H9 (cell line): ENCODE measurements around the gene BSG. TPM values are rescaled to one million over a fixed set of nuclear protein-coding genes. Genes with fewer than 3 reads are reported as not detected.
A peak's percentile ranks its signal among the peaks of the same experiment; 100 is the strongest.

ENCODE experiments used
- DNase-seq: peaks from one replicate; pipeline ENCODE4 v3.0.0-alpha.2; 2017
- H2AFZ ChIP-seq: one replicate; pipeline ENCODE4 v1.6.1; 2013; ENCODE audit warnings: mild to moderate bottlenecking, low read length, control low read depth, moderate library complexity
- H2AK5ac ChIP-seq: 2 replicates; pipeline ENCODE4 v1.6.1; 2013; ENCODE audit warnings: low read length, control low read depth, mixed read lengths; ENCODE audit not compliant: insufficient read length
- H2BK120ac ChIP-seq: one replicate; pipeline ENCODE4 v1.6.1; 2013; ENCODE audit warnings: low read depth, mild to moderate bottlenecking, low read length, control low read depth, inconsistent platforms; ENCODE audit not compliant: poor library complexity, severe bottlenecking
- H2BK12ac ChIP-seq: 2 replicates; pipeline ENCODE4 v1.6.1; 2013; ENCODE audit warnings: low read length, control low read depth, mixed read lengths, low read depth; ENCODE audit not compliant: insufficient read length
- H2BK15ac ChIP-seq: 2 replicates; pipeline ENCODE4 v1.6.1; 2013; ENCODE audit warnings: low read depth, low read length, control low read depth
- H2BK20ac ChIP-seq: one replicate; pipeline ENCODE4 v1.6.1; 2013; ENCODE audit warnings: low read depth, mild to moderate bottlenecking, low read length, control low read depth, inconsistent platforms; ENCODE audit not compliant: poor library complexity, severe bottlenecking
- H2BK5ac ChIP-seq: 2 replicates; pipeline ENCODE4 v1.6.1; 2013; ENCODE audit warnings: low read length, control low read depth, mixed read lengths; ENCODE audit not compliant: insufficient read length
- H3K14ac ChIP-seq: 2 replicates; pipeline ENCODE4 v1.6.1; 2013; ENCODE audit warnings: low read length, control low read depth; ENCODE audit not compliant: insufficient read depth
- H3K18ac ChIP-seq: 2 replicates; pipeline ENCODE4 v1.6.1; 2013; ENCODE audit warnings: low read depth, mild to moderate bottlenecking, mixed read lengths, low read length, control low read depth; ENCODE audit not compliant: insufficient read length
- H3K23ac ChIP-seq: 2 replicates; pipeline ENCODE4 v1.6.1; 2013; ENCODE audit warnings: low read length, control low read depth, mixed read lengths, low read depth; ENCODE audit not compliant: insufficient read length
- H3K23me2 ChIP-seq: 2 replicates; pipeline ENCODE4 v1.6.1; 2013; ENCODE audit warnings: low read depth, mild to moderate bottlenecking, mixed read lengths, low read length, control low read depth; ENCODE audit not compliant: insufficient read length, poor library complexity, severe bottlenecking
- H3K27ac ChIP-seq: 2 replicates; pipeline ENCODE4 v1.5.1; 2013; ENCODE audit warnings: low read length, control low read depth, mixed read lengths, low read depth; ENCODE audit not compliant: insufficient read length
- H3K27me3 ChIP-seq: 2 replicates; pipeline ENCODE4 v1.6.1; 2013; ENCODE audit warnings: low read length, control low read depth, inconsistent platforms; ENCODE audit not compliant: insufficient read depth
- H3K4ac ChIP-seq: 2 replicates; pipeline ENCODE4 v1.6.1; 2013; ENCODE audit warnings: low read depth, mild to moderate bottlenecking, control low read depth, inconsistent platforms, low read length, moderate library complexity
- H3K4me1 ChIP-seq: 2 replicates; pipeline ENCODE4 v1.6.1; 2013; ENCODE audit warnings: low read length, control low read depth, inconsistent platforms; ENCODE audit not compliant: insufficient read depth
- H3K4me2 ChIP-seq: 2 replicates; pipeline ENCODE4 v1.6.1; 2013; ENCODE audit warnings: low read length, control low read depth, mixed read lengths; ENCODE audit not compliant: insufficient read length, insufficient read depth
- H3K56ac ChIP-seq: 2 replicates; pipeline ENCODE4 v1.6.1; 2013; ENCODE audit warnings: low read depth, mild to moderate bottlenecking, mixed read lengths, low read length, control low read depth; ENCODE audit not compliant: insufficient read length
- H3K79me1 ChIP-seq: 2 replicates; pipeline ENCODE4 v1.6.1; 2013; ENCODE audit warnings: low read depth, mild to moderate bottlenecking, moderate library complexity, low read length, control low read depth, inconsistent platforms; ENCODE audit not compliant: insufficient read depth, poor library complexity, severe bottlenecking
- H3K79me2 ChIP-seq: 2 replicates; pipeline ENCODE4 v1.6.1; 2013; ENCODE audit warnings: low read length, control low read depth, inconsistent platforms; ENCODE audit not compliant: insufficient read depth
- H3K9ac ChIP-seq: 2 replicates; pipeline ENCODE4 v1.6.1; 2013; ENCODE audit warnings: low read length, control low read depth, mixed read lengths; ENCODE audit not compliant: insufficient read length; ENCODE audit errors: extremely low read depth
- H3K9me3 ChIP-seq: one replicate; pipeline ENCODE4 v1.6.1; 2013; ENCODE audit warnings: low read depth, low read length, inconsistent platforms; ENCODE audit not compliant: control insufficient read depth
- H3T11ph ChIP-seq: one replicate; pipeline ENCODE4 v1.6.1; 2013; ENCODE audit warnings: mild to moderate bottlenecking, low read length, control low read depth, inconsistent platforms
- H4K20me1 ChIP-seq: one replicate; pipeline ENCODE4 v1.6.1; 2013; ENCODE audit not compliant: control insufficient read depth, insufficient read length, insufficient read depth
- H4K5ac ChIP-seq: 2 replicates; pipeline ENCODE4 v1.6.1; 2013; ENCODE audit warnings: low read depth, mild to moderate bottlenecking, mixed read lengths, low read length, control low read depth; ENCODE audit not compliant: insufficient read length
- H4K8ac ChIP-seq: replicated peaks from 2 replicates; pipeline ENCODE4 v1.6.1; 2013; ENCODE audit warnings: low read length, control low read depth, mixed read lengths, low read depth; ENCODE audit not compliant: insufficient read length
- H4K91ac ChIP-seq: 2 replicates; pipeline ENCODE4 v1.6.1; 2013; ENCODE audit warnings: low read depth, mild to moderate bottlenecking, moderate library complexity, mixed read lengths, low read length, control low read depth; ENCODE audit not compliant: insufficient read length
- H3K27ac Mint-ChIP-seq, 3 experiments: 2 replicates in 2 of 3; 3 replicates in 1 of 3; pipeline ENCODE4 v1.8.0; 2020 to 2021; ENCODE audit warnings: mixed read lengths in 3 of 3, mild to moderate bottlenecking in 1 of 3, moderate library complexity in 1 of 3
- H3K27me3 Mint-ChIP-seq: 2 replicates; pipeline ENCODE4 v1.8.0; 2021; ENCODE audit warnings: low read depth, mild to moderate bottlenecking, moderate library complexity, mixed read lengths
- H3K36me3 Mint-ChIP-seq, 3 experiments: 2 replicates in 2 of 3; 3 replicates in 1 of 3; pipeline ENCODE4 v1.8.0; 2020 to 2021; ENCODE audit warnings: low read depth in 3 of 3, mixed read lengths in 3 of 3; ENCODE audit not compliant: insufficient read depth in 1 of 3
- H3K4me1 Mint-ChIP-seq, 2 experiments: 2 replicates each; pipeline ENCODE4 v1.8.0; 2020; ENCODE audit warnings: mixed read lengths in 2 of 2
- H3K4me3 Mint-ChIP-seq, 2 experiments: 2 replicates in 1 of 2; 3 replicates in 1 of 2; pipeline ENCODE4 v1.8.0; 2020 to 2021; ENCODE audit warnings: mild to moderate bottlenecking in 2 of 2, mixed read lengths in 2 of 2, moderate library complexity in 1 of 2
- H3K9me3 Mint-ChIP-seq, 2 experiments: 2 replicates in 1 of 2; 3 replicates in 1 of 2; pipeline ENCODE4 v1.8.0; 2020; ENCODE audit warnings: mild to moderate bottlenecking in 2 of 2, mixed read lengths in 2 of 2, moderate library complexity in 1 of 2
- WGBS: extraction: QIAGEN DNeasy Blood & Tissue Kit; methylation state at CpG from one replicate; pipeline ENCODE4 v1.1.7; 2013; ENCODE audit warnings: missing lambda C conversion rate, low lambda C conversion rate, mixed read lengths; ENCODE audit not compliant: insufficient read length; ENCODE audit errors: extremely low coverage; 5-methylcytosine and 5-hydroxymethylcytosine counted together
- total RNA-seq: library from RNA; stranded (reverse); gene quantifications from 2 replicates; pipeline ENCODE4 v1.2.1, GENCODE V29; 2021
- TF ChIP-seq, protein P1 (sequence below): fragments of 200-600 bp; sonication (generic); conservative IDR thresholded peaks from 3 replicates; pipeline ENCODE4 v1.8.0; 2021; ENCODE audit warnings: antibody characterized with exemption, mild to moderate bottlenecking

The BSG gene
- total RNA-seq, 1 experiment from 2014 or later: 715 TPM

DNA sequence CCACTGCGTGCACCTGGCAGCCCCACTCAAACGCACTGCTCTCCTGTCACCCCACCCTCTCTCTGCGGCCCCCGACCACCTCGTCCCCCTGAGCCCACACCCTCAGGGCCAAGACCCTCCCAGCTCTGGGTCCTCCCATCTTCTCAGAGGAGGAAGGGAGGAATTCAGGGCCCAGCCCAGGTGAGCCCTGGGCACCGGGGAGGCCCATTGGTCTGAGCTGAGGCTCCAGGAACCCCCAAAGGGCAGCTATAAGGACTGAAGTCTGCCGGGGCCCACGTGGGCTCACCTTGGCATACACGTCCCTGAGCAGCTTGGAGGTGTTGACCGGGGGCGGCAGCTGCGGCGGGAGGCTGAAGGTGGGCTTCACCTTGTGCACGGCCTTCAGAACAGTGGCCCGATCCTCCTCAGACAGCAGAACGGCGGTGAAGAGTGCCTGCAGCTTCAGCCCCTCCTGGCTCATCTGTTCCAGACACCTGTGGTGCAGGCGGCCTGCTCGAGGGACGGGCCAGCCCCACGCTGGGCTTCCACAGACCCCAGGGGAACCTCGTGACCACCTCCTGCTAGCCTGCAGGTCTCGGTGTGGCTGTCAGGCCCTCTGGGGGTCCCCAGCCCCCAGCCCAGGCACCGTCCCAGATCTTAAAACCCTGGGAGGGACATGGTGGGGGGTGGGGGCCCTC, 52.2 kb downstream of the BSG start:
- Histone ChIP-seq H2BK12ac (no peak overlapping the region), H2AFZ (no peak overlapping the region), H4K20me1 (no peaks in the 10 kb centered on the region), H2BK5ac (no peak overlapping the region), H3K9ac (no peak overlapping the region), H3K18ac (no peak overlapping the region), H3K56ac (no peak overlapping the region), H2AK5ac (no peak overlapping the region), H3K4me2 (no peak overlapping the region), H3K27ac (no peak overlapping the region), H3K23ac (no peak overlapping the region), H4K91ac (no peak overlapping the region), H3T11ph (no peak overlapping the region), H4K5ac (no peak overlapping the region), H2BK20ac (no peak overlapping the region), H3K4ac (no peak overlapping the region), H2BK15ac (no peak overlapping the region), H4K8ac (no peak overlapping the region), H3K27me3 (no peaks in the 10 kb centered on the region), H3K23me2 (no peaks in the 10 kb centered on the region), H3K79me2 (no peaks in the 10 kb centered on the region), H3K4me1 (no peaks in the 10 kb centered on the region), H3K79me1 (peaks cover 5% of the 10 kb centered on the region), H3K14ac (no peak overlapping the region), H2BK120ac (no peak overlapping the region), H3K9me3 (no peaks in the 10 kb centered on the region)
- WGBS: no CpG with 5 or more reads among the region's 24 CpGs
- Mint-ChIP-seq H3K27me3 (no peaks in the 10 kb centered on the region), H3K27ac (peak overlapping the region in 1 of 3 experiments; percentile 61; a peak in 1 of 7 replicates), H3K9me3 (no peaks in the 10 kb centered on the region), H3K36me3 (peaks cover 25 to 52% (median 45%) of the 10 kb centered on the region in 3 experiments; a peak in 6 of 7 replicates), H3K4me3 (no peak overlapping the region), H3K4me1 (0 out of 4 replicates have a peak, but pooled peaks cover 0 to 2% of the 10 kb centered on the region in 2 experiments)
- TF ChIP-seq, protein P1, sequence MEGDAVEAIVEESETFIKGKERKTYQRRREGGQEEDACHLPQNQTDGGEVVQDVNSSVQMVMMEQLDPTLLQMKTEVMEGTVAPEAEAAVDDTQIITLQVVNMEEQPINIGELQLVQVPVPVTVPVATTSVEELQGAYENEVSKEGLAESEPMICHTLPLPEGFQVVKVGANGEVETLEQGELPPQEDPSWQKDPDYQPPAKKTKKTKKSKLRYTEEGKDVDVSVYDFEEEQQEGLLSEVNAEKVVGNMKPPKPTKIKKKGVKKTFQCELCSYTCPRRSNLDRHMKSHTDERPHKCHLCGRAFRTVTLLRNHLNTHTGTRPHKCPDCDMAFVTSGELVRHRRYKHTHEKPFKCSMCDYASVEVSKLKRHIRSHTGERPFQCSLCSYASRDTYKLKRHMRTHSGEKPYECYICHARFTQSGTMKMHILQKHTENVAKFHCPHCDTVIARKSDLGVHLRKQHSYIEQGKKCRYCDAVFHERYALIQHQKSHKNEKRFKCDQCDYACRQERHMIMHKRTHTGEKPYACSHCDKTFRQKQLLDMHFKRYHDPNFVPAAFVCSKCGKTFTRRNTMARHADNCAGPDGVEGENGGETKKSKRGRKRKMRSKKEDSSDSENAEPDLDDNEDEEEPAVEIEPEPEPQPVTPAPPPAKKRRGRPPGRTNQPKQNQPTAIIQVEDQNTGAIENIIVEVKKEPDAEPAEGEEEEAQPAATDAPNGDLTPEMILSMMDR: no peak
- DNase-seq: no peak
